HEK293 (cell line): ENCODE measurements around the gene PPAT.

Experiments used
- CTCF ChIA-PET: fragments of 350-600 bp; formaldehyde crosslinking; extraction: SDS; loops from one replicate; lab custom pipeline; 2021; ENCODE audit warnings: antibody characterized with exemption; lab: Yijun Ruan, JAX
- POLR2A ChIA-PET: fragments of 300-600 bp; formaldehyde crosslinking; extraction: SDS; loops from one replicate; lab custom pipeline; 2020; ENCODE audit warnings: antibody characterized with exemption, inconsistent platforms; lab: Yijun Ruan, JAX
- H3K27ac ChIP-seq: fragments of 200-500 bp; sonication (Bioruptor generic); 2 replicates; pipeline ENCODE4 v1.5.1; 2014; ENCODE audit warnings: low read depth, low read length, control low read depth, inconsistent platforms; ENCODE audit errors: extremely low read depth
- H3K36me3 ChIP-seq, 2 experiments: fragments of 200-500 bp in 1 of 2; sonication (Bioruptor generic) in 1 of 2; 1 replicate in 1 of 2; 2 replicates in 1 of 2; pipeline ENCODE4 v1.5.1; 2014 to 2017; ENCODE audit warnings: inconsistent platforms in 2 of 2, low read length in 2 of 2; ENCODE audit not compliant: control insufficient read depth in 2 of 2, insufficient read depth in 1 of 2
- H3K4me1 ChIP-seq: fragments of 200-500 bp; sonication (Bioruptor generic); 2 replicates; pipeline ENCODE4 v1.5.1; 2014; ENCODE audit warnings: mild to moderate bottlenecking, low read length, inconsistent platforms; ENCODE audit not compliant: control insufficient read depth, insufficient read depth
- H3K4me3 ChIP-seq: 2 replicates; pipeline ENCODE4 v1.5.1; 2011; ENCODE audit warnings: low read depth, mild to moderate bottlenecking, control low read depth, low read length, moderate library complexity
- H3K9me3 ChIP-seq: fragments of 200-500 bp; sonication (Bioruptor generic); 2 replicates; pipeline ENCODE4 v1.5.1; 2014; ENCODE audit warnings: low read depth, low read length, inconsistent platforms; ENCODE audit not compliant: control insufficient read depth, insufficient read depth
- AEBP2 ChIP-seq: fragments of 450-650 bp; formaldehyde crosslinking; IDR thresholded peaks from 2 replicates; pipeline ENCODE4 v1.5.1; 2016; ENCODE audit warnings: missing biosample characterization, missing genetic modification characterization, borderline replicate concordance
- HIC1 ChIP-seq: fragments of 450-650 bp; formaldehyde crosslinking; IDR thresholded peaks from 2 replicates; pipeline ENCODE4 v1.5.1; 2016; ENCODE audit warnings: missing biosample characterization, missing genetic modification characterization
- IKZF3 ChIP-seq: fragments of 450-650 bp; IDR thresholded peaks from 2 replicates; pipeline ENCODE4 v1.5.0; 2018; ENCODE audit warnings: missing biosample characterization, mild to moderate bottlenecking, missing genetic modification characterization, moderate library complexity
- KLF10 ChIP-seq: fragments of 450-650 bp; IDR thresholded peaks from 2 replicates; pipeline ENCODE4 v1.5.1; 2018; ENCODE audit warnings: missing biosample characterization, mild to moderate bottlenecking, missing genetic modification characterization
- OVOL3 ChIP-seq: fragments of 450-650 bp; formaldehyde crosslinking; IDR thresholded peaks from 2 replicates; pipeline ENCODE4 v1.5.1; 2016; ENCODE audit warnings: missing biosample characterization, missing genetic modification characterization
- PRDM10 ChIP-seq: fragments of 450-650 bp; formaldehyde crosslinking; IDR thresholded peaks from 2 replicates; pipeline ENCODE4 v1.5.1; 2016; ENCODE audit warnings: missing biosample characterization, missing genetic modification characterization
- SCRT2 ChIP-seq: fragments of 450-650 bp; formaldehyde crosslinking; IDR thresholded peaks from 2 replicates; pipeline ENCODE4 v1.5.1; 2016; ENCODE audit warnings: missing biosample characterization, missing genetic modification characterization
- ZIC2 ChIP-seq: fragments of 450-650 bp; formaldehyde crosslinking; IDR thresholded peaks from 2 replicates; pipeline ENCODE4 v1.5.1; 2016; ENCODE audit warnings: missing biosample characterization, missing genetic modification characterization
- ZNF138 ChIP-seq: fragments of 450-650 bp; formaldehyde crosslinking; IDR thresholded peaks from 2 replicates; pipeline ENCODE4 v1.5.1; 2016; ENCODE audit warnings: missing biosample characterization, missing genetic modification characterization, borderline replicate concordance
- ZNF341 ChIP-seq: fragments of 450-650 bp; formaldehyde crosslinking; IDR thresholded peaks from 2 replicates; pipeline ENCODE4; 2016; ENCODE audit warnings: low read depth, missing biosample characterization, missing genetic modification characterization
- ZNF398 ChIP-seq: fragments of 450-650 bp; formaldehyde crosslinking; IDR thresholded peaks from 2 replicates; pipeline ENCODE4 v1.5.1; 2017; ENCODE audit warnings: missing biosample characterization, missing genetic modification characterization
- ZNF529 ChIP-seq: fragments of 450-650 bp; formaldehyde crosslinking; IDR thresholded peaks from 2 replicates; pipeline ENCODE4 v1.5.1; 2017; ENCODE audit warnings: missing genetic modification characterization, missing biosample characterization; ENCODE audit not compliant: insufficient replicate concordance
- ZNF558 ChIP-seq: fragments of 450-650 bp; formaldehyde crosslinking; IDR thresholded peaks from 2 replicates; pipeline ENCODE4 v1.5.1; 2016; ENCODE audit warnings: missing biosample characterization, missing genetic modification characterization
- ZNF610 ChIP-seq: fragments of 450-650 bp; formaldehyde crosslinking; IDR thresholded peaks from 2 replicates; pipeline ENCODE4 v1.5.1; 2016; ENCODE audit warnings: missing biosample characterization, missing genetic modification characterization, borderline replicate concordance
- ZNF621 ChIP-seq: fragments of 450-650 bp; formaldehyde crosslinking; IDR thresholded peaks from 2 replicates; pipeline ENCODE4 v1.5.1; 2017; ENCODE audit warnings: missing biosample characterization, missing genetic modification characterization
- ZNF707 ChIP-seq: fragments of 450-650 bp; formaldehyde crosslinking; IDR thresholded peaks from 2 replicates; pipeline ENCODE4 v1.5.1; 2016; ENCODE audit warnings: missing biosample characterization, missing genetic modification characterization
- ZNF791 ChIP-seq: fragments of 450-650 bp; formaldehyde crosslinking; IDR thresholded peaks from 2 replicates; pipeline ENCODE4 v1.5.1; 2016; ENCODE audit warnings: missing biosample characterization, missing genetic modification characterization
- ZSCAN5A ChIP-seq: fragments of 450-650 bp; formaldehyde crosslinking; IDR thresholded peaks from 2 replicates; pipeline ENCODE4 v1.5.1; 2016; ENCODE audit warnings: missing biosample characterization, missing genetic modification characterization
- TF ChIP-seq, protein P1 (sequence below): fragments of 450-650 bp; formaldehyde crosslinking; IDR thresholded peaks from 2 replicates; pipeline ENCODE4 v1.5.1; 2016; ENCODE audit warnings: missing biosample characterization, missing genetic modification characterization
- TF ChIP-seq, protein P2 (sequence below): fragments of 450-650 bp; formaldehyde crosslinking; IDR thresholded peaks from 2 replicates; pipeline ENCODE4 v1.5.1; 2016; ENCODE audit warnings: missing biosample characterization, missing genetic modification characterization, borderline replicate concordance

Gene PPAT

DNA sequence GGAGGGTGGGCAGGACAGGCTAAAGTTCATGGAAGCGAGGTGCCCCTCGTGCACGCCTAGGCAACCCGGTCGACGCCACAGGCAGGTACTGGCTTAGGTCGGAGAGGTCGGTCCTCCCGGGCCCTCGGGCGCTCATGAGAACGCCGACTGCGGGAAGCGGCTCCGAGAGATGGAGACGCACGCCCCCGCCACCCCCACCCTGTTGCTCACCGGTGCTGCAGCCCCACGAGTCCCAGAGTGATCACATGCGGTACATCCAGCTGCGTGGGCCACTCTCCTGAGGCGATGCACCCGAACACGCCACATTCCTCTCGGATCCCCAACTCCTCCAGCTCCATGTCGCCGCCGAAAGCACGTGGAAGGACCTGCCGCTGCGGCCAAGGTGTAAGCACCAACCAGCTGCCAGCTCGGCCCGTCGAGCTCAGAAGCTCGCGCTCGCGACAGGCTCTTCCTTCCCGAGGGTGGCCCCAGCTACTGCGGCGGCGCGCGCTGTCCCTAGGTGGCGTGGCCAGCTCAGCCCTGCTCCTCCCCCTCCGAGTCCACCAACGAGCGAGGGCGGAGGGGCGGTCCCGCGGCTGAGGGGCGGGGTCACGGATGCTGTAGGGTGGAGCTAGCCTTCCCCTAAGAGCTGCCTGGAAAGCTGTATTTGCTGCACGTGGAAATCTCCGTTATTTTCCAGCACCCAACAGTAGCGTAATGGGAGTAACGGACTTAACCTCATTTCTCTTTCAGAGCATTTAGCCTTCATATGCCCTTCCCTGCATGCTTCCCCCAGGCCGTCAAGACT, at the start of gene PPAT:
Gene PPAT, minus strand, starts transcription at position 476 of the 787 bp plus-strand sequence. Its CDS starts 138 bp downstream, at position 338.
- no peaks in the 10 kb centered on the region for H3K9me3 ChIP-seq
- peak within 1 kb of the TSS; percentile 80 for H3K4me3 ChIP-seq
- H3K27ac ChIP-seq: peak within 1 kb of the TSS; percentile 69
- peaks cover 0 to 9% of the 10 kb centered on the region in 2 experiments; a peak in 2 of 3 replicates for H3K36me3 ChIP-seq
- ChIA-PET POLR2A (interaction anchor here (0.6 to 3.9 kb wide), 13 partner anchors 9 to 543 kb away, joined by 3 to 52 read pairs (median 5); partner anchors contain the start of genes AASDH, NOA1 and POLR2B), CTCF (interaction anchor here (0.5 to 3.3 kb wide), 5 partner anchors 11 to 541 kb away, joined by 3 to 19 read pairs (median 6); no protein-coding TSS in a partner anchor)
- H3K4me1 ChIP-seq: no peaks in the 10 kb centered on the region
- TF ChIP-seq ZNF791 (tag by site-specific recombination): no peak
- 0 out of 2 replicates have a peak, but pooled peaks have one; percentile 48 for TF ChIP-seq ZNF398 (tag by site-specific recombination)
- TF ChIP-seq AEBP2 (tag by site-specific recombination): no peak
- TF ChIP-seq ZNF529 (tag by site-specific recombination): no peak
- peak; percentile 65; the same call in 1 of the 2 replicates for TF ChIP-seq IKZF3 (tag by site-specific recombination)
- TF ChIP-seq OVOL3 (tag by site-specific recombination): peak; percentile 80
- TF ChIP-seq ZNF558 (tag by site-specific recombination): no peak
- TF ChIP-seq ZNF707: no peak
- no peak for TF ChIP-seq KLF10 (tag by site-specific recombination)
- TF ChIP-seq ZNF138 (tag by site-specific recombination): no peak
- TF ChIP-seq, protein P1, sequence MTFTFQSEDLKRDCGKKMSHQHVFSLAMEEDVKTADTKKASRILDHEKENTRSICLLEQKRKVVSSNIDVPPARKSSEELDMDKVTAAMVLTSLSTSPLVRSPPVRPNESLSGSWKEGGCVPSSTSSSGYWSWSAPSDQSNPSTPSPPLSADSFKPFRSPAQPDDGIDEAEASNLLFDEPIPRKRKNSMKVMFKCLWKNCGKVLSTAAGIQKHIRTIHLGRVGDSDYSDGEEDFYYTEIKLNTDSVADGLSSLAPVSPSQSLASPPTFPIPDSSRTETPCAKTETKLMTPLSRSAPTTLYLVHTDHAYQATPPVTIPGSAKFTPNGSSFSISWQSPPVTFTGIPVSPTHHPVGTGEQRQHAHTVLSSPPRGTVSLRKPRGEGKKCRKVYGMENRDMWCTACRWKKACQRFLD: no peak
- no peak for TF ChIP-seq ZNF610 (tag by site-specific recombination)
- TF ChIP-seq, protein P2, sequence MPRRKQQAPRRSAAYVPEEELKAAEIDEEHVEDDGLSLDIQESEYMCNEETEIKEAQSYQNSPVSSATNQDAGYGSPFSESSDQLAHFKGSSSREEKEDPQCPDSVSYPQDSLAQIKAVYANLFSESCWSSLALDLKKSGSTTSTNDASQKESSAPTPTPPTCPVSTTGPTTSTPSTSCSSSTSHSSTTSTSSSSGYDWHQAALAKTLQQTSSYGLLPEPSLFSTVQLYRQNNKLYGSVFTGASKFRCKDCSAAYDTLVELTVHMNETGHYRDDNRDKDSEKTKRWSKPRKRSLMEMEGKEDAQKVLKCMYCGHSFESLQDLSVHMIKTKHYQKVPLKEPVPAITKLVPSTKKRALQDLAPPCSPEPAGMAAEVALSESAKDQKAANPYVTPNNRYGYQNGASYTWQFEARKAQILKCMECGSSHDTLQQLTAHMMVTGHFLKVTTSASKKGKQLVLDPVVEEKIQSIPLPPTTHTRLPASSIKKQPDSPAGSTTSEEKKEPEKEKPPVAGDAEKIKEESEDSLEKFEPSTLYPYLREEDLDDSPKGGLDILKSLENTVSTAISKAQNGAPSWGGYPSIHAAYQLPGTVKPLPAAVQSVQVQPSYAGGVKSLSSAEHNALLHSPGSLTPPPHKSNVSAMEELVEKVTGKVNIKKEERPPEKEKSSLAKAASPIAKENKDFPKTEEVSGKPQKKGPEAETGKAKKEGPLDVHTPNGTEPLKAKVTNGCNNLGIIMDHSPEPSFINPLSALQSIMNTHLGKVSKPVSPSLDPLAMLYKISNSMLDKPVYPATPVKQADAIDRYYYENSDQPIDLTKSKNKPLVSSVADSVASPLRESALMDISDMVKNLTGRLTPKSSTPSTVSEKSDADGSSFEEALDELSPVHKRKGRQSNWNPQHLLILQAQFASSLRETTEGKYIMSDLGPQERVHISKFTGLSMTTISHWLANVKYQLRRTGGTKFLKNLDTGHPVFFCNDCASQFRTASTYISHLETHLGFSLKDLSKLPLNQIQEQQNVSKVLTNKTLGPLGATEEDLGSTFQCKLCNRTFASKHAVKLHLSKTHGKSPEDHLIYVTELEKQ (tag by site-specific recombination): no peak
- TF ChIP-seq PRDM10 (tag by site-specific recombination): peak; percentile 99
- TF ChIP-seq SCRT2 (tag by site-specific recombination): peak; percentile 99
- TF ChIP-seq ZNF341 (tag by site-specific recombination): peak; percentile 95
- peak; percentile 51 for TF ChIP-seq ZIC2 (tag by site-specific recombination)
- TF ChIP-seq ZNF621 (tag by site-specific recombination): no peak
- TF ChIP-seq ZSCAN5A: no peak
- peak; percentile 69; the same call in 1 of the 2 replicates for TF ChIP-seq HIC1 (tag by site-specific recombination)
